ENCODE data around the gene ADCY7.
"Not testable (repeated sequence)": the region's sequence is repeated elsewhere in the genome, so short reads cannot be mapped to it uniquely, and the experiment has no call there.

The ADCY7 gene

GRCh38 chr16:50266337-50267091 lies at the start of gene ADCY7:
Gene ADCY7, plus strand, starts transcription at chr16:50266551. Its CDS starts 21,629 bp downstream, at chr16:50288180.
- DNase-seq: no peak

- DNase-seq: no peak
Observed at GRCh38 chr16:50219402-50219975, 46.9 kb upstream of the ADCY7 start.

GRCh38 chr16:50224286-50224685 lies 42.1 kb upstream of the ADCY7 start:
- DNase-seq: no peak

GRCh38 chr16:50227120-50227519 lies 39.2 kb upstream of the ADCY7 start:
- no peak for DNase-seq

GRCh38 chr16:50227665-50228064 lies 38.7 kb upstream of the ADCY7 start:
- DNase-seq: no peak

- no peak for DNase-seq
Observed at GRCh38 chr16:50228364-50228868, 37.9 kb upstream of the ADCY7 start.

- DNase-seq: no peak
Observed at GRCh38 chr16:50229149-50229726, 37.1 kb upstream of the ADCY7 start.

- no peak for DNase-seq
Observed at GRCh38 chr16:50234771-50235556, 31.4 kb upstream of the ADCY7 start.

GRCh38 chr16:50235581-50235980 lies 30.8 kb upstream of the ADCY7 start:
- no peak for DNase-seq

GRCh38 chr16:50238314-50238713 lies 28.0 kb upstream of the ADCY7 start:
- no peak for DNase-seq

GRCh38 chr16:50238868-50239301 lies 27.5 kb upstream of the ADCY7 start:
- no peak for DNase-seq

- DNase-seq: not testable (repeated sequence)
Observed at GRCh38 chr16:50243024-50243423, 23.3 kb upstream of the ADCY7 start.

- DNase-seq: no peak
Observed at GRCh38 chr16:50244140-50244503, 22.2 kb upstream of the ADCY7 start.

- no peak for DNase-seq
Observed at GRCh38 chr16:50244504-50245416, 21.6 kb upstream of the ADCY7 start.

GRCh38 chr16:50245417-50246298 lies 20.7 kb upstream of the ADCY7 start:
- peak; percentile 32 for DNase-seq

- DNase-seq: no peak
Observed at GRCh38 chr16:50246299-50247122, 19.8 kb upstream of the ADCY7 start.

GRCh38 chr16:50247123-50247905 lies 19.0 kb upstream of the ADCY7 start:
- no peak for DNase-seq

- no peak for DNase-seq
Observed at GRCh38 chr16:50247906-50248608, 18.3 kb upstream of the ADCY7 start.

GRCh38 chr16:50248845-50249244 lies 17.5 kb upstream of the ADCY7 start:
- DNase-seq: no peak

Data from midbrain (tissue), 1 donor.